Muscle of leg (tissue), 11 donors: Measurements from ENCODE around the gene FAM174C. TPM values are rescaled to one million over a fixed set of nuclear protein-coding genes. Genes with fewer than 3 reads are reported as not detected.
"Not testable (repeated sequence)": the region's sequence is repeated elsewhere in the genome, so short reads cannot be mapped to it uniquely, and the experiment has no call there.

ENCODE experiments used
- DNase-seq: peaks from one replicate; pipeline ENCODE4 v3.0.0; 2013
- H3K27ac ChIP-seq: one replicate; pipeline ENCODE4 v1.5.1; 2013; ENCODE audit warnings: mild to moderate bottlenecking, low read length, control low read depth
- H3K27me3 ChIP-seq: one replicate; pipeline ENCODE4 v1.6.1; 2013; ENCODE audit warnings: low read length; ENCODE audit not compliant: control insufficient read depth, insufficient read depth
- H3K36me3 ChIP-seq: one replicate; pipeline ENCODE4 v1.6.1; 2013; ENCODE audit warnings: low read length; ENCODE audit not compliant: control insufficient read depth, insufficient read depth
- H3K4me1 ChIP-seq: one replicate; pipeline ENCODE4 v1.6.1; 2013; ENCODE audit warnings: low read length; ENCODE audit not compliant: control insufficient read depth, insufficient read depth
- H3K4me3 ChIP-seq: one replicate; pipeline ENCODE4 v1.5.1; 2013; ENCODE audit warnings: low read length, control low read depth
- H3K9me3 ChIP-seq: replicated peaks from 2 replicates; pipeline ENCODE4 v1.6.1; 2013; ENCODE audit warnings: low read depth, low read length; ENCODE audit not compliant: control insufficient read depth
- WGBS: methylation state at CpG from one replicate; pipeline ENCODE4 v1.1.5; 2013; ENCODE audit warnings: missing lambda C conversion rate; ENCODE audit not compliant: insufficient coverage; 5-methylcytosine and 5-hydroxymethylcytosine counted together
- polyA plus RNA-seq, 8 donors: library from polyadenylated mRNA; unstranded; fragments of 120-200 nt; gene quantifications; one replicate each; pipeline versions ENCODE4 v1.2.1 to v1.2.3, GENCODE V29; 2013; ENCODE audit warnings: inconsistent platforms in 1 of 8, low replicate concordance in 1 of 8; ENCODE audit not compliant: insufficient read length in 8 of 8, insufficient read depth in 1 of 8
- total RNA-seq: library from RNA; stranded (reverse); fragments of 120-200 nt; gene quantifications from one replicate; pipeline ENCODE4 v1.2.4, GENCODE V29; 2013

The FAM174C gene
- total and polyA plus RNA-seq, 9 donors: 11.6 to 17.8 (median 15.1) TPM

DNA sequence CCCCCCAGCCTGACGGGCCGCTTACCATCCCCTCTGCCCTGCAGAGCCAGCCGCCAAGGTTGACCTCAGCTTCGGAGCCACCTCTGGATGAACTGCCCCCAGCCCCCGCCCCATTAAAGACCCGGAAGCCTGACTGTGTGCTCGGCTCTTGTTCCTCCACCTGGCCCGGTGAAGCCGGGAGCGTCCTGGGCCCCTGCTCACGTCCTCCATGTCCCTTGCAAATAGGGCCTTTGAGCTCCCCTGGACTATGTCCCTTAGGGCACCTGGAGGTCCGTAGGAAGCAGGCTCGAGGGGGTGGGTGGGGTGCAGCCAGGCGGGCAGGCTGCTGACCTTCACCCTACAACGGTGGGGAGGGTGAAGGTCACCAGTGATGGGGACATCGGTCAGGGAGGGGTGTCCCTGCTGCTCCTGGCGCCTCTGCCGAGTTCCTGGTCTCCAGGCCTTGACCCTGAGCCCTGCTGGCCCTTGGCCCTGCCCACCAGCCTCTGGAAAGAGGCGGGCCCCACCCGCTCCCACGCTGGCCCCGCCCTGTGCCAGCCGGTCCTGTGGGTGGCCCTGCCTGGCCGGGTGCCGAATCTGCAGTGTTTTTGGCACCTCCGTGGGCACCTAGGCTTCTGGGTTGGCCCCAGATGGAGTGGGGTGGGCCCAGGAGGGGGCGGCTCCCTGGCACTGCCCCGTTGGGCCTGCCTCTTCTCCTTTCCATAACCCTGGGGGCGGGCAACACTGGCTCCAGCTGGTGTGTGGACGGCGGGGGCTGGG is 30.5 kb upstream of the FAM174C start:
- Histone ChIP-seq H3K36me3 (peaks cover 4% of the 10 kb centered on the region), H3K9me3 (no peaks in the 10 kb centered on the region), H3K27ac (peak overlapping the region; percentile 99), H3K27me3 (no peaks in the 10 kb centered on the region), H3K4me1 (peaks cover 72% of the 10 kb centered on the region), H3K4me3 (no peak overlapping the region)
- DNase-seq: peak; percentile 60
- WGBS: 26% methylated on average over 14 of the region's 31 CpGs

DNA sequence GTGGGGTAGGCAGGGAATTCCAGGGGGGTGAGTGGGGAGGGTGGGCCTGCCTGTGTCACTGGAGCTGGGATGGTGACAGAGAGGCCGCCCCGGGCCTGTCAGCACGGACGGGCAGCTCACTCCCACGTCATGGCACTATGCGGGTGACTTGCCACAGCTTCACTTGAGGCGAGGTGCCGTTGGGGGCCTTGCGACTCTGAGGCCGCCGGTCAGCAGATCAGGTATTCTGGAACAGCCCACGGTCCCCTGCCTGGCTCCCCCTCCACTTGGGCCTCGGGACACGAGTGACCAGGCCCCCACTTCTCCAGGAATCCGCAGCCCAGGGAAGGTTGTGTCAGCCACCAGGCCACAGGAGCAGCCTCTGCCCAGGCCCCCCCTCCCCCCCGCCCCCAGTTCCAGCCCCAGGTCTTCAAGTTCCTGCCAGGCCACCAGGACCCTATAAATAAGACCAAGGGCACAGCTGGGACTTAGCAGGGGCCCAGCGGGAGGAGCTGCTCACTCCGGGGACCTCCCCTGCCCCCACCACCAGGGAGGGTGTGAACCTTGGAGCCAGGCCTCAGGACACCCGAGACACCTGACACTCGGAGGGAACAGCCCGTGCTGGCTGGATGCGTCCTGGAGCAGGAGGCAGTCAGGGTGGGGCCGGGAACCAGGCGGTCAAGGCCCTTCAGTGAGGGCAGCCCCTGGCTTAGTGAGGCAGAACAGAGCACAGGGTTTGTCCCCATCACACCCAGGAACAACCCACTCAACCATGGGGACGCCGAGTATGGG is 29.7 kb upstream of the FAM174C start:
- H3K36me3 ChIP-seq: peaks cover 4% of the 10 kb centered on the region
- H3K27ac ChIP-seq: peak overlapping the region; percentile 99
- WGBS: 63% methylated on average over 21 of the region's 26 CpGs
- peaks cover 67% of the 10 kb centered on the region for H3K4me1 ChIP-seq
- H3K9me3 ChIP-seq: no peaks in the 10 kb centered on the region
- no peak overlapping the region for H3K4me3 ChIP-seq
- DNase-seq: peak; percentile 85
- no peaks in the 10 kb centered on the region for H3K27me3 ChIP-seq

DNA sequence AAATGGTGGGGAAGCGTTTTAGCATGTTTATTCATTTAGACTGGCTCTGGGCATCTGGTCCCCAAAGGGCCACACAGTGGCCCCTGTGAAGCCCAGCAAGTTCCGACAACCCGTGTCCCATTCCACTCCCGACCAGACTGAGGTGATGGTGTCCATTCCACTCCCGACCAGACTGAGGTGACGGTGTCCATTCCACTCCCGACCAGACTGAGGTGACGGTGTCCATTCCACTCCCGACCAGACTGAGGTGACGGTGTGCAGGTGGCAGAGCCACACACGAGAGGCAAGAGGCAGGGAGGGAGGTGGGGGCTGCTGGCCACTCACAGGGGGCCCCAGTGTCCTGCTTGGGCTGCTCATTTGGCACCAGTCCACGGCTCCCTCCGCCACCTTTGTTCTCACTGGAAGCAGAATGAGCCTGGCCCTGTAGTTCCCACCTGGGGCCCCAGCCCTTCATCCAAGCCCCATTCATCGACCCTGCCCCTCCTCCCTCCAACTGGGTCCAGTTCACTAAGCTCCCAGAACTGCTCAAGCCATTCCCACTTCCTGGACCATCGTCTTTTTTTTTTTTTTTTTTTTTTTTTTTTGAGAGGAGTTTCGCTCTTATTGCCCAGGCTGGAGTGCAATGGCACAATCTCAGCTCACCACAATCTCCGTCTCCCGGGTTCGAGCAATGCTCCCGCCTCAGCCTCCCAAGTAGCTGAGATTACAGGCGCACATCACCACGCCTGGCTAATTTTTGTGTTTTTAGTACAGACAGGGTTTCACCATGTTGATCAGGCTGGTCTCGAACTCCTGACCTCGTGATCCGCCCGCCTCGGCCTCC is 28.9 kb upstream of the FAM174C start:
- Histone ChIP-seq H3K4me1 (peaks cover 64% of the 10 kb centered on the region), H3K27ac (peak overlapping the region; percentile 99)
- H3K4me3 ChIP-seq, H3K27me3 ChIP-seq, H3K9me3 ChIP-seq, H3K36me3 ChIP-seq: not testable (repeated sequence)
- 71% methylated on average over 13 of the region's 27 CpGs for WGBS
- DNase-seq: peak; percentile 63

GRCh38 chr19:1247748-1248138 is 27.6 kb upstream of the FAM174C start:
- Histone ChIP-seq H3K4me3 (peak overlapping the region; percentile 77), H3K9me3 (no peaks in the 10 kb centered on the region), H3K36me3 (peaks cover 12% of the 10 kb centered on the region), H3K27ac (peak overlapping the region; percentile 99), H3K4me1 (peaks cover 70% of the 10 kb centered on the region), H3K27me3 (no peaks in the 10 kb centered on the region)
- WGBS: 60% methylated on average over 4 of the region's 8 CpGs
- peak; percentile 84 for DNase-seq

GRCh38 chr19:1248139-1248785 is 27.1 kb upstream of the FAM174C start, which contains the start of gene MIDN:
Gene MIDN (plus strand): TSS chr19:1248583. CDS start chr19:1250297, 1,714 bp downstream.
- peak within 1 kb of the TSS; percentile 77 for H3K4me3 ChIP-seq
- no peaks in the 10 kb centered on the region for H3K27me3 ChIP-seq
- no peaks in the 10 kb centered on the region for H3K9me3 ChIP-seq
- H3K36me3 ChIP-seq: peaks cover 13% of the 10 kb centered on the region
- peak; percentile 93 for DNase-seq
- H3K4me1 ChIP-seq: peaks cover 70% of the 10 kb centered on the region
- 3% methylated on average over 32 of the region's 60 CpGs for WGBS
- peak within 1 kb of the TSS; percentile 99 for H3K27ac ChIP-seq

DNA sequence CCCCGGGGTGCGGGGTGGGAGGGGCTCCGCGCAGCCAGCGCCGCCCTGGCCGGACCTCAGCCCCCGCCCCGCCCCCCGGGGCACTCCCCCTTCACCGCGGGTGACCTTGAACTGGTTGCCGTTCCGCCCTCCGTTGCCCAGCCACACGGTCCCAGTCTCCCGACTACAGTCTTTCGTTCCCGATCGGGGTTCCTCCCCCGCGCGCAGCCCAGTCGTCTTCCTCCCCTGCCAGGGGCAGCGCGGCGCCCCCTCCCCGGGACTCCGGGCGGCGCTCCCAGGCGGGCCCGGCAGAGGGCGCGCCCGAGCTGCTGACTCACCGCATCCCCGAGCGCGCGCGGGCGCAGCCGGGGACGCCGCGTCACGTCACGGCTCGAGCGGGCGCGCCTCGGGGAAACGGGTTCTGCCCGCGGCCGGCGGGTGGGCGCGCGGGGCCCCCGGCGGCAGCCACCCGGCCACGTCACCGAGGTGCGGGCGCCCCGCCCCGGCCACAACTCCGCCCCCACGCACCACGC is 26.5 kb upstream of the FAM174C start:
- Histone ChIP-seq H3K27ac (peak overlapping the region; percentile 99), H3K4me1 (peaks cover 70% of the 10 kb centered on the region), H3K27me3 (no peaks in the 10 kb centered on the region), H3K4me3 (peak overlapping the region; percentile 77), H3K9me3 (no peaks in the 10 kb centered on the region), H3K36me3 (peaks cover 19% of the 10 kb centered on the region)
- peak; percentile 91 for DNase-seq
- under 1% methylated on average over 74 of the region's 74 CpGs for WGBS

- peaks cover 67% of the 10 kb centered on the region for H3K4me1 ChIP-seq
- peak overlapping the region; percentile 66 for H3K4me3 ChIP-seq
These were observed 25.9 kb upstream of the FAM174C start for GRCh38 chr19:1249298-1249989.

GRCh38 chr19:1249990-1250436 is 25.3 kb upstream of the FAM174C start:
- Histone ChIP-seq H3K4me1 (peaks cover 67% of the 10 kb centered on the region), H3K27ac (peak overlapping the region; percentile 74), H3K27me3 (no peaks in the 10 kb centered on the region), H3K36me3 (peaks cover 26% of the 10 kb centered on the region), H3K9me3 (no peaks in the 10 kb centered on the region), H3K4me3 (peak overlapping the region; percentile 66)
- no peak for DNase-seq
- under 1% methylated on average over 67 of the region's 67 CpGs for WGBS

More at GRCh38 chr19:1249298-1249989, 25.9 kb upstream of the FAM174C start:
- WGBS: 0% methylated on average over 73 of the region's 102 CpGs
- Histone ChIP-seq H3K27me3 (no peaks in the 10 kb centered on the region), H3K36me3 (peaks cover 24% of the 10 kb centered on the region), H3K27ac (peak overlapping the region; percentile 94), H3K9me3 (no peaks in the 10 kb centered on the region)
- peak; percentile 99 for DNase-seq
